Peyer's patch (tissue), 4 donors: ENCODE measurements around the gene NEURL2. TPM values are rescaled to one million over a fixed set of nuclear protein-coding genes. Genes with fewer than 3 reads are reported as not detected.
"Not testable (repeated sequence)": the region's sequence is repeated elsewhere in the genome, so short reads cannot be mapped to it uniquely, and the experiment has no call there.

Source experiments
- DNase-seq, 3 donors: peaks; one replicate each; pipeline ENCODE4 v3.0.0-alpha.2; 2017 to 2019
- H3K27ac ChIP-seq, 4 donors: fragments of 200-600 bp; sonication (generic); one replicate each; pipeline ENCODE4 v1.5.1; 2016 to 2019
- H3K27me3 ChIP-seq, 2 donors: fragments of 200-600 bp; sonication (generic); one replicate each; pipeline ENCODE4 v1.5.1; 2019
- H3K36me3 ChIP-seq, 3 donors: fragments of 200-600 bp; sonication (generic); one replicate each; pipeline ENCODE4 v1.5.1; 2016 to 2019
- H3K4me1 ChIP-seq, 4 donors: fragments of 200-600 bp; sonication (generic); one replicate each; pipeline ENCODE4 v1.5.1; 2016 to 2019
- H3K4me3 ChIP-seq, 4 donors: fragments of 200-600 bp; sonication (generic); 1 replicate in 3 of 4; 2 replicates in 1 of 4; pipeline ENCODE4 v1.5.1; 2016 to 2019; ENCODE audit warnings: mild to moderate bottlenecking in 1 of 4
- H3K9me3 ChIP-seq, 4 donors: fragments of 200-600 bp; sonication (generic); one replicate each; pipeline ENCODE4 v1.5.1; 2016 to 2019; ENCODE audit warnings: mild to moderate bottlenecking in 1 of 4
- CTCF ChIP-seq, 6 experiments: fragments of 450-650 bp in 4 of 6; fragments of 200-600 bp in 2 of 6; sonication (generic) in 1 of 6; IDR thresholded peaks; one replicate each; pipeline ENCODE4 v1.5.1; 2017 to 2019; ENCODE audit warnings: antibody characterized with exemption in 6 of 6, mild to moderate bottlenecking in 3 of 6, moderate library complexity in 1 of 6
- POLR2A ChIP-seq, 2 donors: fragments of 450-650 bp; IDR thresholded peaks; one replicate each; pipeline ENCODE4 v1.5.1; 2017; ENCODE audit warnings: antibody characterized with exemption in 2 of 2, mild to moderate bottlenecking in 2 of 2, moderate library complexity in 2 of 2
- total RNA-seq, 4 donors: library from RNA; depleted of rRNA; stranded (reverse); fragments of >200 nt; gene quantifications; one replicate each; pipeline ENCODE4 v1.1.0, GENCODE V29; 2016

The NEURL2 gene
- total RNA-seq, 4 donors from 2014 or later = 3.3 to 27.6 (median 23.9) TPM

GRCh38 chr20:45905505-45906079, 14.6 kb upstream of the NEURL2 start:
- TF ChIP-seq POLR2A (IDR thresholded peaks at IDR 0.05) (no peak), CTCF (IDR thresholded peaks at IDR 0.05) (no peak)
- H3K27ac ChIP-seq = no peak overlapping the region
- no peak overlapping the region for H3K4me3 ChIP-seq
- H3K27me3 ChIP-seq = no peaks in the 10 kb centered on the region
- H3K9me3 ChIP-seq = no peaks in the 10 kb centered on the region
- H3K36me3 ChIP-seq = peaks cover 0 to 5% (median 0%) of the 10 kb centered on the region in 3 donors
- H3K4me1 ChIP-seq = peaks cover 0 to 3% (median 0%) of the 10 kb centered on the region in 4 donors
- DNase-seq = no peak

- TF ChIP-seq CTCF (IDR thresholded peaks at IDR 0.05) = no peak
- TF ChIP-seq POLR2A (IDR thresholded peaks at IDR 0.05) = no peak
- Histone ChIP-seq H3K27ac (no peak overlapping the region), H3K9me3 (no peaks in the 10 kb centered on the region), H3K27me3 (no peaks in the 10 kb centered on the region), H3K4me3 (no peak overlapping the region), H3K36me3 (peaks cover 0 to 5% (median 0%) of the 10 kb centered on the region in 3 donors), H3K4me1 (peaks cover 0 to 3% (median 0%) of the 10 kb centered on the region in 4 donors)
- no peak for DNase-seq
These were observed 13.8 kb upstream of the NEURL2 start for GRCh38 chr20:45904583-45905504.

GRCh38 chr20:45902199-45902701, 11.2 kb upstream of the NEURL2 start:
- Histone ChIP-seq H3K4me3 (no peak overlapping the region), H3K27me3 (no peaks in the 10 kb centered on the region), H3K36me3 (peaks cover 0 to 30% (median 0%) of the 10 kb centered on the region in 3 donors), H3K4me1 (no peaks in the 10 kb centered on the region), H3K9me3 (no peaks in the 10 kb centered on the region), H3K27ac (no peak overlapping the region)
- TF ChIP-seq POLR2A (IDR thresholded peaks at IDR 0.05) (no peak), CTCF (IDR thresholded peaks at IDR 0.05) (no peak)
- DNase-seq = no peak

GRCh38 chr20:45901332-45901731, 10.3 kb upstream of the NEURL2 start:
- not testable (repeated sequence) for H3K27me3 ChIP-seq, H3K9me3 ChIP-seq, H3K27ac ChIP-seq, H3K4me1 ChIP-seq, H3K4me3 ChIP-seq, DNase-seq
- peaks cover 0 to 39% (median 0%) of the 10 kb centered on the region in 3 donors for H3K36me3 ChIP-seq

GRCh38 chr20:45899046-45899835, 8.2 kb upstream of the NEURL2 start:
- Histone ChIP-seq H3K4me1 (no peaks in the 10 kb centered on the region), H3K36me3 (peaks cover 0 to 56% (median 0%) of the 10 kb centered on the region in 3 donors), H3K27ac (no peak overlapping the region), H3K27me3 (no peaks in the 10 kb centered on the region), H3K4me3 (no peak overlapping the region), H3K9me3 (no peaks in the 10 kb centered on the region)
- DNase-seq = no peak
- no peak for TF ChIP-seq CTCF (IDR thresholded peaks at IDR 0.05)
- no peak for TF ChIP-seq POLR2A (IDR thresholded peaks at IDR 0.05)
